ENCODE results near the gene SLC45A1.

- TF ChIP-seq CTCF (IDR thresholded peaks at IDR 0.05; ENCODE audit: low read depth, low read length) (no peak), EZH2phosphoT487 (IDR thresholded peaks at IDR 0.05; ENCODE audit: low read depth) (no peak)
Observed at GRCh38 chr1:8321612-8322011, 3.7 kb downstream of the SLC45A1 start.
